Mucosa of rectum (tissue), 2 donors: ENCODE measurements around the gene HSD11B2.

ENCODE experiments used
- H3K27ac ChIP-seq, 2 donors: one replicate each; pipeline ENCODE4 v1.7.0; 2013; ENCODE audit warnings: inconsistent platforms in 2 of 2, low read depth in 2 of 2, low read length in 2 of 2
- H3K27me3 ChIP-seq, 2 donors: one replicate each; pipeline ENCODE4 v1.7.0; 2013; ENCODE audit warnings: low read length in 2 of 2; ENCODE audit not compliant: control insufficient read depth in 2 of 2, insufficient read depth in 2 of 2
- H3K36me3 ChIP-seq, 2 donors: one replicate each; pipeline ENCODE4 v1.7.0; 2013; ENCODE audit warnings: low read length in 2 of 2; ENCODE audit not compliant: control insufficient read depth in 2 of 2, insufficient read depth in 2 of 2
- H3K4me1 ChIP-seq, 2 donors: one replicate each; pipeline ENCODE4 v1.7.0; 2013; ENCODE audit warnings: low read length in 2 of 2, mild to moderate bottlenecking in 1 of 2; ENCODE audit not compliant: control insufficient read depth in 2 of 2, insufficient read depth in 2 of 2
- H3K4me3 ChIP-seq, 2 donors: one replicate each; pipeline ENCODE4 v1.7.0; 2013; ENCODE audit warnings: low read length in 2 of 2
- H3K9ac ChIP-seq, 2 donors: one replicate each; pipeline ENCODE4 v1.7.0; 2013; ENCODE audit warnings: low read length in 2 of 2, low read depth in 1 of 2, mild to moderate bottlenecking in 1 of 2
- H3K9me3 ChIP-seq, 2 donors: one replicate each; pipeline ENCODE4 v1.7.0; 2013; ENCODE audit warnings: low read length in 2 of 2; ENCODE audit not compliant: control insufficient read depth in 2 of 2
- donor health status: healthy.
- donor health status: Normal muscosa, but diverticular disease.

The HSD11B2 gene

GRCh38 chr16:67417333-67418061 lies 13.4 kb upstream of the HSD11B2 start:
- no peaks in the 10 kb centered on the region for H3K9me3 ChIP-seq
- H3K27ac ChIP-seq = no peak overlapping the region
- H3K27me3 ChIP-seq = no peaks in the 10 kb centered on the region
- H3K4me1 ChIP-seq = peaks cover 3 to 11% of the 10 kb centered on the region in 2 donors
- no peak overlapping the region for H3K4me3 ChIP-seq
- H3K9ac ChIP-seq = no peak overlapping the region
- no peaks in the 10 kb centered on the region for H3K36me3 ChIP-seq

DNA sequence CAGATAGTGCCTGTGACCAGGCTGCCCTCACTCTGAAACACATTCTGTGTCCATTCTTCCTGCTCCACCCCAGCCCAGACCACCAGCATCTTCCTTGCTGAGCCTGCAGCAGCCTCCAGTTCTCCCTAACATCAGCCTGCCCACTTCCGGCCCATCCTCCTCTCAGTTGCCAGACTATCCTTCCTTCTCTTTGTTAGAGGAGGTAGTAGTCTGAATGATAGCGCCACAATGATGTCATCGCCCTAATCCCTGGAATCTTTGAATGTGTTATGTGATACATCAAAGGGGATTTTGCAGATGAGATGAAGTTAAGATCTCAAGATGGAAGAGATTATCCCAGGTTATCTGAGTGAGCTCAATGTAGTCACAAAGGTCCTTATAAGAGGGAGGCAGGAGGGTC lies 11.4 kb upstream of the HSD11B2 start:
- no peaks in the 10 kb centered on the region for H3K9me3 ChIP-seq
- H3K4me1 ChIP-seq = peaks cover 3 to 7% of the 10 kb centered on the region in 2 donors
- H3K4me3 ChIP-seq = no peak overlapping the region
- H3K36me3 ChIP-seq = no peaks in the 10 kb centered on the region
- H3K9ac ChIP-seq = no peak overlapping the region
- no peak overlapping the region for H3K27ac ChIP-seq
- no peaks in the 10 kb centered on the region for H3K27me3 ChIP-seq

DNA sequence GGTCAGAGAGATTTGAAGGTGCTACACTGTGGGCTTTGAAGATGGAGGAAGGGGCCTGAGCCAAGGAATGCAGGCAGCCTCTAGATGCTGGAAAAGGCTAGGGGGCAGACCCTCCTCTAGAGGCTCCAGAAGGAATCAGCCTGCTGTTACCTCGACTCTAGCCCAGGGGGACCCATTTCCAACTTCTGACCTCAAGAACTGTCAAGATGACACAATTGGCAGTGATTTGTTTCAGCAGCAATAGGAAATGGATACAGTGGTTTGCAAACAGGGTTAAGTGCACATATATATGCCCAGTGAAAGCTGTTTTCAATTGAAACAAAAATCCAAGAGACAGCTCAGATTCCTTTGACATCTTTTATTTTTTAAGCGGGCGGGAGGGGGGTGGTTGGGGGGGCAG lies 11.0 kb upstream of the HSD11B2 start:
- H3K4me3 ChIP-seq = no peak overlapping the region
- H3K27me3 ChIP-seq = peaks cover under 1 to 3% of the 10 kb centered on the region in 2 donors
- H3K9ac ChIP-seq = no peak overlapping the region
- H3K27ac ChIP-seq = no peak overlapping the region
- H3K4me1 ChIP-seq = peaks cover 3 to 6% of the 10 kb centered on the region in 2 donors
- no peaks in the 10 kb centered on the region for H3K36me3 ChIP-seq
- no peaks in the 10 kb centered on the region for H3K9me3 ChIP-seq

- Histone ChIP-seq H3K36me3 (no peaks in the 10 kb centered on the region), H3K4me3 (no peak overlapping the region), H3K9me3 (no peaks in the 10 kb centered on the region), H3K4me1 (peaks cover 3 to 4% of the 10 kb centered on the region in 2 donors), H3K27ac (no peak overlapping the region), H3K27me3 (peaks cover 3 to 4% of the 10 kb centered on the region in 2 donors), H3K9ac (no peak overlapping the region)
Observed at GRCh38 chr16:67421030-67421429, 9.9 kb upstream of the HSD11B2 start.

- Histone ChIP-seq H3K27me3 (peaks cover 3 to 4% of the 10 kb centered on the region in 2 donors), H3K9ac (no peak overlapping the region), H3K4me1 (peaks cover 4% of the 10 kb centered on the region in 2 donors), H3K27ac (no peak overlapping the region), H3K9me3 (no peaks in the 10 kb centered on the region), H3K4me3 (no peak overlapping the region), H3K36me3 (no peaks in the 10 kb centered on the region)
Observed at GRCh38 chr16:67423015-67423414, 7.9 kb upstream of the HSD11B2 start.

DNA sequence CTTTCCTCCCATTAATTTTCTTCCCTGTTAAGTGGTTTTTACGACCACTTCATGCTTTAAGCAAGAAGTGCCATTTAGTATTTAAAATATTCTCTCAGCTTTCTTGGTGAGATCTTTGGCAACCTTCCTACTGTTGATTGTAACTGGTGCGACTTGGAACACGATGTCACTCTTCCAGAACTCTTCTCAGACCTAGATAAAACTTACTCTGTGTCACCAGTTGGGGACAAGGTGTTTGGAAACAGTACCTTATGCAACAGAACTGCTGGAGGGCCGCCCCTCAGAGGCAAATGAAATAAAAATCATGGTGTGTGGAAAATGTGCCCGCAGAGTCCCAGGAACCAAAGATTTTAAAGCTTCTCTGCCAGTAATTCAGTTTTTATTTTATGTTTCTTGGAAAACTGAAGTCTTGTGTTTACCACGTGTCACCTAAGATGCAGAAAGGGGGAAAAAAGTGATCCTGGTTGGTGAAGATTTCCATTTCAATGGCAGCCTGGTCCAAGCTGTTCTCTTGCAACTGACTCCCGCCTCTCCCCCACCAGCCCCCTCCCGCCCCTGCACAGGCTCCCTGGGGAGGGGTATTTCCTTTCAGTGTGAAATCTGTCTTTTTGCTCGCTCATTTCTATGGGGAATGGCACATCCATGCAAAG lies 7.2 kb upstream of the HSD11B2 start:
- no peak overlapping the region for H3K9ac ChIP-seq
- peaks cover 11 to 12% of the 10 kb centered on the region in 2 donors for H3K4me1 ChIP-seq
- no peak overlapping the region for H3K27ac ChIP-seq
- H3K9me3 ChIP-seq = no peaks in the 10 kb centered on the region
- H3K4me3 ChIP-seq = no peak overlapping the region
- H3K36me3 ChIP-seq = no peaks in the 10 kb centered on the region
- peaks cover 3 to 4% of the 10 kb centered on the region in 2 donors for H3K27me3 ChIP-seq

DNA sequence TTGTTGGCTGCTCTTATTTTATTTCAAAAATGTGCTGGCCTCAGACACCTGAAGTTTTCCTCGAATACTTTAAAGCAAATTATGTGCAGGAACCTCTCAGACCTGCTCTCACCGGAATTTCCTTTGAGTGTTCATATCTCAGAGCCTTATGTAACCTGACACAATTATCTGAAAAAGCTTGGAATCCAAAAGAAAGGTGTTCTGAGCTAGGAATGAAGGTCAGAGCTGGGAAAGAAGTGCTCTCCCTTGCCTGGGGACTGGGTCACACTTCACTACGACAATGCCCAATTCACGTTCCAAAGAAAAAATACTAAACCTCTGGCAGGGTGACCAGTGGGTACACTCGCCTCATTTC lies 6.7 kb upstream of the HSD11B2 start:
- no peaks in the 10 kb centered on the region for H3K9me3 ChIP-seq
- H3K9ac ChIP-seq = no peak overlapping the region
- peaks cover 3 to 4% of the 10 kb centered on the region in 2 donors for H3K27me3 ChIP-seq
- no peak overlapping the region for H3K27ac ChIP-seq
- no peaks in the 10 kb centered on the region for H3K36me3 ChIP-seq
- H3K4me3 ChIP-seq = no peak overlapping the region
- peaks cover 16 to 17% of the 10 kb centered on the region in 2 donors for H3K4me1 ChIP-seq

DNA sequence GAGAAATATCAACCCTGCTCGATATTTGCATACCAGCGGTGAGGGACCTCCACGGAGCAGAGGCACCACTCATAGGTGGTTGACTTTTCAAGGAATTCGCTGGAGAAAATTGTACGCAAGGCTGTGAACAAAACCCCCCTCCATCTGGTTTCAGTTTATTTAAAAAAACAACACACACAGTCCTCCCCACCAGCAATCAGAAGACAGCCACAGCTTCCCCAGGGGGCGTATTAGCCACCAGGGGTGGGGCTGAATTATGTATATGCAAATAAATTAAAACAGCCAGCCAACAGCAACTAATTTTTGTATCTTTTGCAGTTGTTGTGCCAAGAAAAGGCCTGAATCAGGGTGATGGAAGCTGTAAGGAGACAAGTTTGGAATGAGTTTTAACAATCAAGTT lies 5.9 kb upstream of the HSD11B2 start:
- Histone ChIP-seq H3K9ac (no peak overlapping the region), H3K27me3 (peaks cover 3 to 4% of the 10 kb centered on the region in 2 donors), H3K4me3 (no peak overlapping the region), H3K9me3 (no peaks in the 10 kb centered on the region), H3K4me1 (peaks cover 17 to 24% of the 10 kb centered on the region in 2 donors), H3K27ac (no peak overlapping the region), H3K36me3 (no peaks in the 10 kb centered on the region)

DNA sequence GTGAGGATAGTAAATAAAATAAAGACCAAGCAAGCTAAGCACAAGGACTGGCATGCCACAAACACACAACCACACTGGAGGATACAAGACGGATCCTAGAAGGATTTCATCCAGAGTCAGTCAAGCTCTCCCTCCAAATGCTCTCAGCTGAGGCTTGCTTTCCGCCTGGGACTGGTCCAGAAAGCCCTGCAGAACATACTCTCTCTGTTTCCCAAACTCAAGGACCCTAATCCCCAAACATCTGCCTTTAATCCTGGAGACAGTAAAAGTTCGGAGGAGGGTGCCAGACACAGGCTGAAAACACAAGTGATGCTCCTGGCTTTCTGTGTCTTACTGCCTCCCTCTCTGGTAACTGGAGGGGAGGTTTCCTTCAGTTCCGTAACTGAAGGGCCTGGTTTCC lies 5.3 kb upstream of the HSD11B2 start:
- H3K4me3 ChIP-seq = no peak overlapping the region
- no peak overlapping the region for H3K9ac ChIP-seq
- no peaks in the 10 kb centered on the region for H3K9me3 ChIP-seq
- H3K4me1 ChIP-seq = peaks cover 17 to 27% of the 10 kb centered on the region in 2 donors
- no peaks in the 10 kb centered on the region for H3K36me3 ChIP-seq
- no peak overlapping the region for H3K27ac ChIP-seq
- H3K27me3 ChIP-seq = peaks cover 3 to 4% of the 10 kb centered on the region in 2 donors

GRCh38 chr16:67426022-67426421 lies 4.9 kb upstream of the HSD11B2 start:
- Histone ChIP-seq H3K9ac (no peak overlapping the region), H3K27me3 (peaks cover 3 to 4% of the 10 kb centered on the region in 2 donors), H3K27ac (no peak overlapping the region), H3K4me3 (no peak overlapping the region), H3K36me3 (no peaks in the 10 kb centered on the region), H3K9me3 (no peaks in the 10 kb centered on the region), H3K4me1 (peaks cover 17 to 27% of the 10 kb centered on the region in 2 donors)
